Lower leg skin (tissue), 3 donors: Measurements from ENCODE around the gene SRSF4.

Source experiments
- POLR2A ChIP-seq, 2 donors: fragments of 450-650 bp; IDR thresholded peaks; one replicate each; pipeline ENCODE4 v1.6.1; 2016 to 2017; ENCODE audit warnings: antibody characterized with exemption in 2 of 2, mild to moderate bottlenecking in 1 of 2, moderate library complexity in 1 of 2
- TF ChIP-seq, protein P1 (sequence below), 3 donors: fragments of 450-650 bp; IDR thresholded peaks; one replicate each; pipeline ENCODE4 v1.5.1; 2016; ENCODE audit warnings: antibody characterized with exemption in 3 of 3, mild to moderate bottlenecking in 3 of 3, moderate library complexity in 2 of 3

GRCh38 chr1:29196863-29197589 is 15.3 kb upstream of the SRSF4 start:
- TF ChIP-seq, protein P1, sequence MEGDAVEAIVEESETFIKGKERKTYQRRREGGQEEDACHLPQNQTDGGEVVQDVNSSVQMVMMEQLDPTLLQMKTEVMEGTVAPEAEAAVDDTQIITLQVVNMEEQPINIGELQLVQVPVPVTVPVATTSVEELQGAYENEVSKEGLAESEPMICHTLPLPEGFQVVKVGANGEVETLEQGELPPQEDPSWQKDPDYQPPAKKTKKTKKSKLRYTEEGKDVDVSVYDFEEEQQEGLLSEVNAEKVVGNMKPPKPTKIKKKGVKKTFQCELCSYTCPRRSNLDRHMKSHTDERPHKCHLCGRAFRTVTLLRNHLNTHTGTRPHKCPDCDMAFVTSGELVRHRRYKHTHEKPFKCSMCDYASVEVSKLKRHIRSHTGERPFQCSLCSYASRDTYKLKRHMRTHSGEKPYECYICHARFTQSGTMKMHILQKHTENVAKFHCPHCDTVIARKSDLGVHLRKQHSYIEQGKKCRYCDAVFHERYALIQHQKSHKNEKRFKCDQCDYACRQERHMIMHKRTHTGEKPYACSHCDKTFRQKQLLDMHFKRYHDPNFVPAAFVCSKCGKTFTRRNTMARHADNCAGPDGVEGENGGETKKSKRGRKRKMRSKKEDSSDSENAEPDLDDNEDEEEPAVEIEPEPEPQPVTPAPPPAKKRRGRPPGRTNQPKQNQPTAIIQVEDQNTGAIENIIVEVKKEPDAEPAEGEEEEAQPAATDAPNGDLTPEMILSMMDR (IDR thresholded peaks at IDR 0.05), result no peak
- no peak for TF ChIP-seq POLR2A (IDR thresholded peaks at IDR 0.05)
